Measurements from ENCODE around the gene DENND1B. TPM values are rescaled to one million over a fixed set of nuclear protein-coding genes. Genes with fewer than 3 reads are reported as not detected.

DENND1B gene
- total and polyA plus RNA-seq, 2 of the 8 experiments (the other 6 are each of a cell fraction or from before 2014, with no cell fraction given): 0.74 to 3.3 TPM

GRCh38 chr1:197544130-197544529 is 231.2 kb downstream of the DENND1B start (continued):
- TF ChIP-seq, protein P1, sequence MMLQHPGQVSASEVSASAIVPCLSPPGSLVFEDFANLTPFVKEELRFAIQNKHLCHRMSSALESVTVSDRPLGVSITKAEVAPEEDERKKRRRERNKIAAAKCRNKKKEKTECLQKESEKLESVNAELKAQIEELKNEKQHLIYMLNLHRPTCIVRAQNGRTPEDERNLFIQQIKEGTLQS (IDR thresholded peaks at IDR 0.05; ENCODE audit: insufficient read depth, low read depth, low read length): no peak
- TF ChIP-seq GTF2F1 (IDR thresholded peaks at IDR 0.05; ENCODE audit: borderline replicate concordance, low read depth, low read length): no peak
- no peak for TF ChIP-seq EGR1 (IDR thresholded peaks at IDR 0.05; ENCODE audit: borderline replicate concordance, low read depth, low read length)
- TF ChIP-seq TAF7 (optimal IDR thresholded peaks at IDR 0.05; ENCODE audit: borderline replicate concordance, low read depth, low read length): no peak

Measured in H1 (cell line).